ENCODE results near the gene NUP93.
A peak's percentile ranks its signal among the peaks of the same experiment; 100 is the strongest.

The NUP93 gene

GRCh38 chr16:56700631-56701030, 29.3 kb upstream of the NUP93 start:
- DNase-seq (ENCODE audit: low spot score) (no peak), ATAC-seq (ENCODE audit: low read depth) (no peak)
- no peak for TF ChIP-seq CTCF (IDR thresholded peaks at IDR 0.05; ENCODE audit: poor library complexity, severe bottlenecking)
- H3K4me1 ChIP-seq (ENCODE audit: insufficient read depth, poor library complexity, severe bottlenecking), result peaks cover 8% of the 10 kb centered on the region
- H3K27ac ChIP-seq (ENCODE audit: poor library complexity, severe bottlenecking), result peak overlapping the region; percentile 3
- no peak overlapping the region for H3K4me3 ChIP-seq (ENCODE audit: severe bottlenecking)
- H3K27me3 ChIP-seq (ENCODE audit: insufficient read depth, poor library complexity, severe bottlenecking), result no peaks in the 10 kb centered on the region
- no peaks in the 10 kb centered on the region for H3K9me3 ChIP-seq (ENCODE audit: severe bottlenecking)
- H3K36me3 ChIP-seq (ENCODE audit: low read depth), result no peaks in the 10 kb centered on the region

DNA sequence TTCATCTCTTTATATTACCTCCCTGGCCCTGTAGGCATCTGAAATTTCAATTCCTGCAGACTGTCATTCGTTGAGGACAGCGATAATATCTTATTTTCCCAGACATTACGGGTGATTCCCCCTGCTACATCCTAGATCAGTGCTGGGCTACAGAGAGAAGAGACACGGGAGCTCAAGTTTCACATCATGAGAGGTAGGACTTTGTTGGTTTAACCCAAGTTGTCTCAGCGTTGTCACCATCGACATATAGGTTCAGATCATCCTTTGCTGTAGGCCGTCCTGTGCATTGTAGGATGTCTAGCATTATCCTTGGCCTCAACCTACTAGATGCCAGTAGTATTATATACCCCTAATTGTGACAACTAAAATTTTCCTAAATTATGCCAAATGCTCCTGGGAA, 28.4 kb upstream of the NUP93 start:
- TF ChIP-seq CTCF (IDR thresholded peaks at IDR 0.05; ENCODE audit: poor library complexity, severe bottlenecking), result no peak
- no peaks in the 10 kb centered on the region for H3K9me3 ChIP-seq (ENCODE audit: severe bottlenecking)
- DNase-seq (ENCODE audit: low spot score), result no peak
- peak overlapping the region; percentile 15 for H3K27ac ChIP-seq (ENCODE audit: poor library complexity, severe bottlenecking)
- H3K27me3 ChIP-seq (ENCODE audit: insufficient read depth, poor library complexity, severe bottlenecking), result no peaks in the 10 kb centered on the region
- no peak for ATAC-seq (ENCODE audit: low read depth)
- H3K36me3 ChIP-seq (ENCODE audit: low read depth), result no peaks in the 10 kb centered on the region
- peaks cover 8% of the 10 kb centered on the region for H3K4me1 ChIP-seq (ENCODE audit: insufficient read depth, poor library complexity, severe bottlenecking)
- no peak overlapping the region for H3K4me3 ChIP-seq (ENCODE audit: severe bottlenecking)

- H3K27ac ChIP-seq (ENCODE audit: poor library complexity, severe bottlenecking), result no peak overlapping the region
- no peaks in the 10 kb centered on the region for H3K9me3 ChIP-seq (ENCODE audit: severe bottlenecking)
- H3K27me3 ChIP-seq (ENCODE audit: insufficient read depth, poor library complexity, severe bottlenecking), result no peaks in the 10 kb centered on the region
- DNase-seq (ENCODE audit: low spot score) (no peak), ATAC-seq (ENCODE audit: low read depth) (no peak)
- no peak overlapping the region for H3K4me3 ChIP-seq (ENCODE audit: severe bottlenecking)
- H3K36me3 ChIP-seq (ENCODE audit: low read depth), result no peaks in the 10 kb centered on the region
- H3K4me1 ChIP-seq (ENCODE audit: insufficient read depth, poor library complexity, severe bottlenecking), result peaks cover 8% of the 10 kb centered on the region
- no peak for TF ChIP-seq CTCF (IDR thresholded peaks at IDR 0.05; ENCODE audit: poor library complexity, severe bottlenecking)
Measured at GRCh38 chr16:56702836-56703235, 27.1 kb upstream of the NUP93 start.

GRCh38 chr16:56708525-56709442, 21.1 kb upstream of the NUP93 start:
- 0 out of 3 replicates have a peak, but pooled peaks have one; percentile 38 for ATAC-seq (ENCODE audit: low read depth)
- no peaks in the 10 kb centered on the region for H3K36me3 ChIP-seq (ENCODE audit: low read depth)
- no peak for DNase-seq (ENCODE audit: low spot score)
- no peaks in the 10 kb centered on the region for H3K27me3 ChIP-seq (ENCODE audit: insufficient read depth, poor library complexity, severe bottlenecking)
- H3K27ac ChIP-seq (ENCODE audit: poor library complexity, severe bottlenecking), result no peak overlapping the region
- H3K4me3 ChIP-seq (ENCODE audit: severe bottlenecking), result no peak overlapping the region
- no peaks in the 10 kb centered on the region for H3K9me3 ChIP-seq (ENCODE audit: severe bottlenecking)
- no peak for TF ChIP-seq CTCF (IDR thresholded peaks at IDR 0.05; ENCODE audit: poor library complexity, severe bottlenecking)
- peaks cover 3% of the 10 kb centered on the region for H3K4me1 ChIP-seq (ENCODE audit: insufficient read depth, poor library complexity, severe bottlenecking)

Measured in RWPE2 (cell line).